K562 (cell line): ENCODE measurements around the gene NUDT1. TPM values are rescaled to one million over a fixed set of nuclear protein-coding genes. Genes with fewer than 3 reads are reported as not detected.
A peak's percentile ranks its signal among the peaks of the same experiment; 100 is the strongest.

ENCODE experiments used
- ATAC-seq: fragments of 200-7000 bp; cut with Tn5 transposase; 3 replicates; pipeline ENCODE4 v1.9.1; 2020; ENCODE audit warnings: moderate library complexity
- BruUV-seq: library from RNA; stranded (reverse); fragments of 400-500 nt; replicated peaks from 2 replicates; lab custom pipeline; 2021; lab: Mats Ljungman, UMichigan
- CTCF ChIA-PET: fragments of 300-600 bp; formaldehyde crosslinking; extraction: SDS; loops from one replicate; lab custom pipeline; 2021; ENCODE audit warnings: low intra/inter-chr PET ratio; lab: Yijun Ruan, JAX
- POLR2A ChIA-PET: fragments of 300-600, 350-650 bp; sonication (Branson Sonifier 250); formaldehyde crosslinking; extraction: SDS; loops from one replicate; lab custom pipeline; 2021; ENCODE audit warnings: antibody characterized with exemption, inconsistent platforms; lab: Yijun Ruan, JAX
- DNase-seq, 4 experiments: peaks; one replicate each; pipeline versions ENCODE4 v3.0.0 to v3.0.0-alpha.2; 2011 to 2018; ENCODE audit warnings: low spot score in 3 of 4, mixed read lengths in 3 of 4; ENCODE audit errors: extremely low read depth in 1 of 4
- FAIRE-seq: peaks from 2 replicates; lab custom pipeline; 2011; peaks lifted over from hg19 to GRCh38; lab: Jason Lieb, UNC
- H2AFZ ChIP-seq: 2 replicates; pipeline ENCODE4 v1.6.0; 2011; ENCODE audit warnings: low read depth, low read length, control low read depth, inconsistent platforms
- H3K27ac ChIP-seq: fragments of 200-600 bp; 3 replicates; pipeline ENCODE4 v1.8.0; 2011; ENCODE audit warnings: low read depth, mild to moderate bottlenecking, control low read depth, inconsistent platforms, low read length, moderate library complexity, mixed read lengths; ENCODE audit errors: extremely low read depth
- H3K27me3 ChIP-seq, 2 experiments: fragments of 300-600 bp in 1 of 2; 2 replicates in 1 of 2; 3 replicates in 1 of 2; pipeline versions ENCODE4 v1.6.0 to v1.8.0; 2011; ENCODE audit warnings: inconsistent platforms in 2 of 2, low read length in 2 of 2, mild to moderate bottlenecking in 1 of 2, mixed read lengths in 1 of 2, moderate library complexity in 1 of 2; ENCODE audit not compliant: control insufficient read depth in 2 of 2, insufficient read depth in 2 of 2
- H3K36me3 ChIP-seq: fragments of 300-600 bp; 3 replicates; pipeline ENCODE4 v1.8.0; 2011; ENCODE audit warnings: mild to moderate bottlenecking, low read length, inconsistent platforms; ENCODE audit not compliant: control insufficient read depth, insufficient read depth
- H3K4me1 ChIP-seq, 2 experiments: fragments of 200-600 bp in 1 of 2; replicated peaks in 1 of 2; 2 replicates in 1 of 2; 3 replicates in 1 of 2; pipeline versions ENCODE4 v1.5.1 to v1.8.0; 2011; ENCODE audit warnings: inconsistent platforms in 2 of 2, low read length in 2 of 2, mild to moderate bottlenecking in 1 of 2, mixed read lengths in 1 of 2, moderate library complexity in 1 of 2; ENCODE audit not compliant: control insufficient read depth in 2 of 2, insufficient read depth in 2 of 2
- H3K4me2 ChIP-seq: 2 replicates; pipeline ENCODE4 v1.6.1; 2011; ENCODE audit warnings: low read length, control low read depth, inconsistent platforms, mixed read lengths; ENCODE audit not compliant: insufficient read depth
- H3K4me3 ChIP-seq: fragments of 200-600 bp; sonication (generic), shearing (Covaris generic); 2 replicates; pipeline ENCODE4 v1.5.1; 2016; ENCODE audit warnings: control low read depth, inconsistent platforms
- H3K79me2 ChIP-seq: fragments of 200-600 bp; 3 replicates; pipeline ENCODE4 v1.8.0; 2011; ENCODE audit warnings: low read length, inconsistent platforms; ENCODE audit not compliant: control insufficient read depth, insufficient read depth
- H3K9ac ChIP-seq, 2 experiments: 2 replicates each; pipeline versions ENCODE4 v1.6.0 to v1.6.1; 2011; ENCODE audit warnings: low read depth in 2 of 2, low read length in 2 of 2, control low read depth in 1 of 2, inconsistent platforms in 1 of 2, mild to moderate bottlenecking in 1 of 2, mixed read lengths in 1 of 2; ENCODE audit not compliant: insufficient read depth in 1 of 2
- H3K9me1 ChIP-seq: one replicate; pipeline ENCODE4 v1.6.0; 2011; ENCODE audit warnings: inconsistent platforms, mild to moderate bottlenecking, low read length, moderate library complexity; ENCODE audit not compliant: control insufficient read depth, insufficient read depth
- H3K9me3 ChIP-seq: replicated peaks from 2 replicates; pipeline ENCODE4 v1.5.1; 2011; ENCODE audit warnings: low read depth, low read length, inconsistent platforms; ENCODE audit not compliant: control insufficient read depth, insufficient read depth
- H4K20me1 ChIP-seq: replicated peaks from 2 replicates; pipeline ENCODE4 v1.6.1; 2011; ENCODE audit warnings: low read length, inconsistent platforms, mixed read lengths; ENCODE audit not compliant: control insufficient read depth, insufficient read depth
- POLR2G ChIP-seq: fragments of 200-400 bp; formaldehyde crosslinking; IDR thresholded peaks from 2 replicates; pipeline ENCODE4 v1.6.1; 2017; ENCODE audit warnings: low read depth, mild to moderate bottlenecking, antibody characterized with exemption, low read length, moderate library complexity
- SRSF9 ChIP-seq: fragments of 200-400 bp; formaldehyde crosslinking; IDR thresholded peaks from 2 replicates; pipeline ENCODE4 v1.6.1; 2017; ENCODE audit warnings: low read depth, low read length, borderline replicate concordance
- WGBS: fragments of 100-300 bp; shearing (Covaris generic); methylation state at CpG from one replicate; pipeline ENCODE4 v1.1.6; 2016; ENCODE audit warnings: low coverage, mixed read lengths; ENCODE audit not compliant: insufficient coverage; ENCODE audit errors: missing lambda C conversion rate; 5-methylcytosine and 5-hydroxymethylcytosine counted together
- in situ Hi-C: fragments of 300-500 bp; cut with MboI; formaldehyde crosslinking; loops from 4 replicates; pipeline ENCODE4 v1.15.0; 2018; ENCODE audit warnings: inconsistent platforms, mixed read lengths
- intact Hi-C: fragments of 100-400 bp; cut with micrococcal nuclease; formaldehyde crosslinking; loops from 2 replicates; pipeline ENCODE4 v1.14.2; 2022
- polyA plus RNA-seq, 8 experiments: library from polyadenylated mRNA; depleted of rRNA in 4 of 8; stranded (reverse) in 5 of 8; unstranded in 3 of 8; fragments of >200 nt; fragmentation: Nextera tagmentation in 2 of 8; fragmentation: Illumina TruSeq in 1 of 8; extraction: Ambion mirVana in 2 of 8; extraction: Trizol in 1 of 8; gene quantifications; 2 replicates each; pipeline versions ENCODE4 v1.2.1 to v1.2.3, GENCODE V29; 2011 to 2014; ENCODE audit warnings: inconsistent platforms in 1 of 8, missing spikeins in 1 of 8
- total RNA-seq, 7 experiments: library from RNA; depleted of rRNA in 6 of 7; stranded (reverse); fragments of >200 nt in 6 of 7; fragmentation: Illumina TruSeq in 2 of 7; extraction: Trizol in 2 of 7; gene quantifications; 2 replicates each; pipeline versions ENCODE4 v1.2.1 to v1.2.3, GENCODE V29; 2011 to 2021; ENCODE audit warnings: low replicate concordance in 1 of 7

NUDT1 gene
- total and polyA plus RNA-seq, 9 of the 15 experiments (the other 6 are each of a cell fraction or from before 2014, with no cell fraction given) = 5.3 to 73.3 (median 29.6) TPM

- BruUV-seq = no TSS peak
- ATAC-seq (no peak), DNase-seq (no peak), FAIRE-seq (no peak)
- intact Hi-C loops = no loop called here
- Histone ChIP-seq H2AFZ (no peak overlapping the region), H3K79me2 (no peaks in the 10 kb centered on the region), H4K20me1 (no peaks in the 10 kb centered on the region), H3K27ac (no peak overlapping the region), H3K36me3 (peaks cover 57% of the 10 kb centered on the region; the same call in 2 of the 3 replicates)
- 90% methylated on average over 20 of the region's 32 CpGs for WGBS
- CTCF ChIA-PET = no interaction called here
- in situ Hi-C loops = loop anchor here (5.0 kb wide), 1 partner anchor 804 kb away; no protein-coding TSS in a partner anchor
- TF ChIP-seq POLR2G (peak; percentile 58), SRSF9 (no peak)
- TF ChIP-seq, all 486 proteins: peak for 1
- peaks cover 2% of the 10 kb centered on the region for H3K9me1 ChIP-seq
- no peaks in the 10 kb centered on the region for H3K9me3 ChIP-seq
- POLR2A ChIA-PET = interaction anchor here (1.2 kb wide), 1 partner anchor 100 kb away, joined by 3 read pairs; no protein-coding TSS in a partner anchor
- peak overlapping the region in 1 of 2 experiments; percentile 48; a peak in 2 of 4 replicates for H3K9ac ChIP-seq
- H3K27me3 ChIP-seq = no peaks in the 10 kb centered on the region
- H3K4me1 ChIP-seq = peaks cover 8 to 31% of the 10 kb centered on the region in 2 experiments; a peak in 3 of 5 replicates
- no peak overlapping the region for H3K4me3 ChIP-seq
- H3K4me2 ChIP-seq = no peak overlapping the region
Observed at GRCh38 chr7:2253525-2254244, 11.7 kb downstream of the NUDT1 start.
